ENCODE measurements around the gene BCL2L11. TPM values are rescaled to one million over a fixed set of nuclear protein-coding genes. Genes with fewer than 3 reads are reported as not detected.

BCL2L11 gene
- total and polyA plus RNA-seq, 2 donors (not counting 3 experiments of a cell fraction or from before 2014, with no cell fraction given): 12.9 to 26.6 TPM

- Histone ChIP-seq H2AFZ (ENCODE audit: low read depth, low read length) (no peak overlapping the region), H3K9ac (replicated peaks; ENCODE audit: extremely low read depth, insufficient read depth, low read length) (no peak overlapping the region), H3K9me3 (replicated peaks; ENCODE audit: control insufficient read depth, insufficient read depth, low read length) (no peaks in the 10 kb centered on the region), H3K27me3 (ENCODE audit: control insufficient read depth in 2 of 2, insufficient read depth in 2 of 2, low read length in 2 of 2) (no peaks in the 10 kb centered on the region), H3K79me2 (ENCODE audit: control insufficient read depth, insufficient read depth, low read length) (no peaks in the 10 kb centered on the region), H3K36me3 (ENCODE audit: control insufficient read depth in 2 of 2, extremely low read depth in 1 of 2, insufficient read depth in 2 of 2, low read length in 2 of 2) (peaks cover 0 to 16% of the 10 kb centered on the region in 2 experiments), H4K20me1 (replicated peaks; ENCODE audit: control insufficient read depth, extremely low read depth, insufficient read depth, low read length) (peaks cover 2% of the 10 kb centered on the region), H3K27ac (ENCODE audit: insufficient read depth, low read depth, low read length) (no peak overlapping the region), H3K9me1 (replicated peaks; ENCODE audit: control insufficient read depth, extremely low read depth, insufficient read depth, low read length) (no peaks in the 10 kb centered on the region), H3K4me2 (ENCODE audit: insufficient read depth, low read length) (no peak overlapping the region), H3K4me1 (ENCODE audit: control insufficient read depth, extremely low read depth, insufficient read depth, low read length) (peaks cover 3% of the 10 kb centered on the region), H3K4me3 (replicated peaks in 1 of 3; ENCODE audit: insufficient read depth in 1 of 3, low read depth in 1 of 3, low read length in 3 of 3) (no peak overlapping the region)
- ChIA-PET CTCF (no interaction called here), POLR2A (no interaction called here)
- DNase-seq (ENCODE audit: low read depth, low spot score) (no peak), FAIRE-seq (no peak)
- BruUV-seq (replicated peaks): no TSS peak
- TF ChIP-seq POLR2A (IDR thresholded peaks at IDR 0.05; ENCODE audit: low read depth, low read length) (no peak), JUN (IDR thresholded peaks at IDR 0.05; ENCODE audit: borderline replicate concordance, insufficient read depth, insufficient read length, low read depth) (no peak), MYC (IDR thresholded peaks at IDR 0.05; ENCODE audit: low read depth, low read length) (no peak), GATA2 (IDR thresholded peaks at IDR 0.05; ENCODE audit: insufficient read depth, insufficient read length, low read depth, low read length) (no peak), POLR2AphosphoS5 (IDR thresholded peaks at IDR 0.05; ENCODE audit: insufficient read depth, low read depth, low read length) (no peak), FOS (IDR thresholded peaks at IDR 0.05; ENCODE audit: borderline replicate concordance, insufficient read depth, low read length) (no peak), CTCF (IDR thresholded peaks at IDR 0.05; ENCODE audit: extremely low read depth in 1 of 2, insufficient read depth in 1 of 2, low read depth in 1 of 2, low read length in 2 of 2) (no peak), EZH2 (IDR thresholded peaks at IDR 0.05; ENCODE audit: borderline replicate concordance, low read depth, low read length, severe bottlenecking) (no peak)
- TF ChIP-seq, protein P1, sequence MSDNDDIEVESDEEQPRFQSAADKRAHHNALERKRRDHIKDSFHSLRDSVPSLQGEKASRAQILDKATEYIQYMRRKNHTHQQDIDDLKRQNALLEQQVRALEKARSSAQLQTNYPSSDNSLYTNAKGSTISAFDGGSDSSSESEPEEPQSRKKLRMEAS (IDR thresholded peaks at IDR 0.05; ENCODE audit: insufficient read depth, insufficient read length): no peak
- intact Hi-C loops (cut with micrococcal nuclease): no loop called here
- dilution Hi-C loops (cut with MboI; ENCODE audit: extremely low pct_ligation_motif_present, low sequenced_read_pairs): no loop called here
Measured at GRCh38 chr2:111128096-111128495, 7.4 kb downstream of the BCL2L11 start.
